Retinal pigment epithelial cell (primary cell): ENCODE measurements around the gene FGF14.

ENCODE experiments used
- DNase-seq: peaks from one replicate; pipeline ENCODE4 v3.0.0-alpha.2; 2010; ENCODE audit warnings: low read depth
- H3K4me3 ChIP-seq: 2 replicates; pipeline ENCODE4 v1.5.1; 2011; ENCODE audit warnings: mild to moderate bottlenecking, low read length, control low read depth, moderate library complexity
- TF ChIP-seq, protein P1 (sequence below): conservative IDR thresholded peaks from 2 replicates; pipeline ENCODE4 v1.5.1; 2011; ENCODE audit warnings: low read depth, low read length, control low read depth, inconsistent platforms

FGF14 gene

DNA sequence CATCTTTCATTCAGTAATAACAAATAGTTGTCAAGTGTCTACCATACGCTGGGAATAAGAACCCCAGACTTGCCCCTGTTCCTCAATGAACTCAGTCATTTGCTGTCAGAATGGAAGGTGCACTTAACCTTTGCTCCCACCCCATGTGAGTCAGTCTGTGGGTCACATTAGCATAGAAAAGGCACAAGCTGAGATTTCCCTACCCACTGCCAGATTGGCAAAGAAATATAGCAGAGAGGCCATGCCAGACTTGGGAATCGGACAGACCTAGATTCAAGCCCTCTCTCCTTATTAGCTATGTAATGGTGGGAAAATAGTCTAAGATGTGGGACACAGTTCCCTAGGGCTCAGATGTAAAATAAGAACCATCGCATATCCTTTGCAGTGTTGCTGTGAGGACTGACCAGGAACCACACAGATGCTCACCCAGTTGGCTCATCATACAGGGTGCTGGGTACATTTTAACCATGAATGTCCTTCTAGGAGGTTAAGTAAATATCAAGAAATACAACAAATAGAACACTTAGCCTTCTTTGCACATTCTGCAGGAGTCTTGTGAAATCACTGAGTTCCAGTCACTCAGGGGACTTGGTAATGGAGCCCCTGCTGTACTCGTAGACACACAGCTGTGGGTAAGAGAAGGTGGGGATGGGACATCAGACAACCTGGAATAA lies 218.2 kb downstream of the FGF14 start:
- DNase-seq: no peak
- H3K4me3 ChIP-seq: no peak overlapping the region
- TF ChIP-seq, protein P1, sequence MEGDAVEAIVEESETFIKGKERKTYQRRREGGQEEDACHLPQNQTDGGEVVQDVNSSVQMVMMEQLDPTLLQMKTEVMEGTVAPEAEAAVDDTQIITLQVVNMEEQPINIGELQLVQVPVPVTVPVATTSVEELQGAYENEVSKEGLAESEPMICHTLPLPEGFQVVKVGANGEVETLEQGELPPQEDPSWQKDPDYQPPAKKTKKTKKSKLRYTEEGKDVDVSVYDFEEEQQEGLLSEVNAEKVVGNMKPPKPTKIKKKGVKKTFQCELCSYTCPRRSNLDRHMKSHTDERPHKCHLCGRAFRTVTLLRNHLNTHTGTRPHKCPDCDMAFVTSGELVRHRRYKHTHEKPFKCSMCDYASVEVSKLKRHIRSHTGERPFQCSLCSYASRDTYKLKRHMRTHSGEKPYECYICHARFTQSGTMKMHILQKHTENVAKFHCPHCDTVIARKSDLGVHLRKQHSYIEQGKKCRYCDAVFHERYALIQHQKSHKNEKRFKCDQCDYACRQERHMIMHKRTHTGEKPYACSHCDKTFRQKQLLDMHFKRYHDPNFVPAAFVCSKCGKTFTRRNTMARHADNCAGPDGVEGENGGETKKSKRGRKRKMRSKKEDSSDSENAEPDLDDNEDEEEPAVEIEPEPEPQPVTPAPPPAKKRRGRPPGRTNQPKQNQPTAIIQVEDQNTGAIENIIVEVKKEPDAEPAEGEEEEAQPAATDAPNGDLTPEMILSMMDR: no peak

DNA sequence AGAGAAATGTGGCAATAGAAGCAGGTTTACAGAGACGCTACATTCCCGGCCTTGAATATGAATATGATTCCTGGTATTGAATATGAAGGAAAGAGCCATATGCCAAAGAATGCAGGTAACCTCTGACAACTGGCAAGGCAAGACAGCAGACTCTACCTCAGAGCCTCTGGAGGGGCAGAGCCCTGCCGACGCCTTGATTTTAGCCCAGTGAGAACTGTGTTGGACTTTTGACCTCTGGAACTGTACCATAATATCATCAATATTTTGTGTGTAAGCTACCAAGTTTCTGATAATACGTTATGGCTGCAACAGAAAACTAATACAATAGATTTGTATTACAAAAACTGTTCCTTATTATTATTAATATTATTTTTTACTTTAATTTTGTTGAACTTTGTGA lies 219.7 kb downstream of the FGF14 start:
- no peak for DNase-seq
- no peak overlapping the region for H3K4me3 ChIP-seq
- TF ChIP-seq, protein P1: no peak

DNA sequence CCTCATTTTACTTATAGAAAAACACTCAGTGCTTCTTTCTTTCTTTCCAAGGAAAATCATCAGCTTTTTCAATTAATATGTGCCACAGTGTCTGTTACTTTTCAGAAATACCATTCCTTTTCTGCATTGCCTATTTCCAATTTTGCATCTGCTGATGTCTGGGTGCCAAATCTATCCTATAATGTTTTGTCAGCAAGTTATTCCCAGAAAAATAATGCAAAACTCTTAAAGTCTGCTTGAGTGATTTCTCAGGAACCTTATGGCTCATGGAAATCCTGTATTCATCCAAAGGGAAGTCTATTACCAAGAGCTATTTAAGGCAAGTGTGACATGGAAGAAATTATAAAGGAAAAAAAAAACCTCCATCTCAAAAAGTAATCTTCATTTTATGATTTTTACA lies 224.4 kb downstream of the FGF14 start:
- H3K4me3 ChIP-seq: no peak overlapping the region
- TF ChIP-seq, protein P1: no peak
- no peak for DNase-seq

DNA sequence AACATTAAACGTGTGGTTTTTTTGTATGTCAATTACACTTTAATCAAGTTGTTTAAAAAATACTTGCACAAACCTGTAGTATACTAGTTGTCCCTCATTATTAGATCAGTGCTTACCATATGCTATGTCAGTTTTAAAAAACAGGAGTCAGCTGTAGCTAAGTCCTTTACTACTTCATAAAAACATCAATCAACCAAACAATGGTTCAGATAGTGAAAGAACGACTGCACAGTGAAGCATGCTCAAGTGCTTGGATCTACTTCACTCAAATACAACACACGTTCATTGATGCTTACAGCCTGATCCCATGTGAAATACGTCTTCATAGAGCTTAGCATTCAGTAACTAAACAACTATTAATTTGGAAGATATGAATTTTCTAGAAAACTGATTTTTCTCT lies 225.0 kb downstream of the FGF14 start:
- H3K4me3 ChIP-seq: no peak overlapping the region
- TF ChIP-seq, protein P1: no peak

DNA sequence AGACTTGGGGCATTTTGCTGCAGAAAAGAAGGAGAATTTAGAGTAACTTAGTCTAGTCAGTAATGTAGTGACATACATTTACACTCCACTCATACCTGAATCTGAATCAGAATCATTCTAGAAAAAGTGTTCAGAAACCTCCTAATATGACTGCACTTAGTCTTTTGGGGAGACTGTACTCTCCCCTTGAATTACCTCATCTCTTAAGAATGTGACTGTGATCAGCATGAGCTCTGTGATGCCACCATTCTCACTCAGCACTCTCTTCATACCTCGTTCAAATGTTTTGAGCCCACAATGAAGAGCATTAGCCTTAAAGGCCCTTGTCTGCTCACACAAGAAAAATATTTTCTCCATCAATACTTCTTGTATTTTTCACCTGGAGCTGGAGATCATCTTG lies 229.4 kb downstream of the FGF14 start:
- no peak overlapping the region for H3K4me3 ChIP-seq
- TF ChIP-seq, protein P1: no peak
- DNase-seq: no peak

More for the DNA sequence above, 225.0 kb downstream of the FGF14 start:
- DNase-seq: no peak

DNA sequence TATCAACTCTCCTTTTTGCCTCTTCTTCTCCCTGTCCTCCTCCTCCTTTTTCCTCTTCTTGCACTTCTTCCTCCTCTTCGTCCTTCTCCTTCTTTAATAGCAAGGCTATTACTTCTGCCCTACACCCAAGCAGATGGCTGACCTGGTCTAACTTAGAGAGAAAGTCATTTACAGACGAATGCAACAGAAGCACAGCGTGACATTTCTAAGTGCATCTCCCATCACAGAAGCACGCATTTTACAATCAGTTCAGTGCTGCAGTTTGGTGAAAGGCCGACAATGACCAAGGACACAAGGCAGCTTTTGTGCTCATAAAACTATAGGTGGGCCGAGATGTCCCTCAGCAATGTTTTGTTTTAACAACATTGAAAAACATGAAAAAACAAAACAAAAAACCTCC lies 231.5 kb downstream of the FGF14 start:
- DNase-seq: no peak
- TF ChIP-seq, protein P1: no peak
- H3K4me3 ChIP-seq: no peak overlapping the region

DNA sequence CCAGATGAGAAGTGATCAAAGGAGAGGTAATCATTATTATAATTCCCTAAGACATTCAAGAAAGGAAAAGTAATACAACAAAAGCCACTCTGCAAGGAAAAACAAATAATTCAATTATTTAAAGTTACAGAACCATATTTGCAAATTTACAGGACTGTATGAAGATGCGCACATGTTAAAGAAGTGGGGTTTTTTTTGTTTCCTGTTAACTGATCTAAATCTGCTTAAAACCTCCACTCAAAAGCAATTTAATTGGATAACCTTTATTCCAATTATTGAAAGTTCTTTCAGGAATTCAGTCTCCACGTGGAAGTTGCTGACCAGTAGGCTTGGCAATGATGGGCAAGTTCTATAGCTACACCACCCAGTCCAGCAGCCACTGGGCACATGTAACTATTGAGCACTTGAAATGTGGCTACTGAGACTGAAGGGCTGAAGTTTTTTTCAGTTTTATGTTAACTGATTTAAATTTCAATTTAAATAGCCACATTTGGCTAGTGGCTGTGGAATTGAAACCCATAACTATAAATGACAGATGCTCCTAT lies 232.3 kb downstream of the FGF14 start:
- TF ChIP-seq, protein P1: no peak
- DNase-seq: no peak

More for the DNA sequence above, 232.3 kb downstream of the FGF14 start:
- H3K4me3 ChIP-seq: no peak overlapping the region
